Hepatocyte (in vitro differentiated cells): Measurements from ENCODE around the gene FAM111A.

Experiments
- CTCF ChIP-seq: fragments of 200-600 bp; sonication (generic); IDR thresholded peaks from 2 replicates; pipeline ENCODE4 v1.5.1; 2016; ENCODE audit warnings: antibody characterized with exemption, mild to moderate bottlenecking; ENCODE audit not compliant: poor library complexity
- EZH2 ChIP-seq: fragments of 200-600 bp; sonication (generic); IDR thresholded peaks from 2 replicates; pipeline ENCODE4 v1.6.1; 2016; ENCODE audit warnings: antibody characterized with exemption, mild to moderate bottlenecking, borderline replicate concordance
- EZH2phosphoT487 ChIP-seq: fragments of 200-600 bp; sonication (generic); IDR thresholded peaks from one replicate; pipeline ENCODE4 v1.6.1; 2018; ENCODE audit warnings: antibody characterized with exemption, mild to moderate bottlenecking, low read depth, moderate library complexity; ENCODE audit not compliant: unreplicated experiment, severe bottlenecking

GRCh38 chr11:59173080-59173963 is 30.7 kb downstream of the FAM111A start:
- TF ChIP-seq CTCF (no peak), EZH2phosphoT487 (no peak), EZH2 (no peak)
